Mesenchymal stem cell (in vitro differentiated cells and primary cell): ENCODE results near the gene JPH2.

Source experiments
- DNase-seq: peaks from one replicate; pipeline ENCODE4 v3.0.0-alpha.2; 2013
- H2AFZ ChIP-seq: one replicate; pipeline ENCODE4 v1.6.1; 2013; ENCODE audit warnings: low read depth, mild to moderate bottlenecking, control low read depth, inconsistent platforms, low read length, moderate library complexity
- H2AK5ac ChIP-seq: 2 replicates; pipeline ENCODE4 v1.6.1; 2013; ENCODE audit warnings: low read length, moderate library complexity, mild to moderate bottlenecking, inconsistent platforms; ENCODE audit not compliant: severe bottlenecking
- H2BK120ac ChIP-seq: one replicate; pipeline ENCODE4 v1.6.1; 2013; ENCODE audit warnings: low read depth, mild to moderate bottlenecking, inconsistent platforms, low read length, moderate library complexity
- H2BK12ac ChIP-seq, 2 experiments: one replicate each; pipeline ENCODE4 v1.6.1; 2013; ENCODE audit warnings: inconsistent platforms in 2 of 2, low read length in 2 of 2, mild to moderate bottlenecking in 2 of 2, moderate library complexity in 2 of 2, control low read depth in 1 of 2
- H2BK15ac ChIP-seq: one replicate; pipeline ENCODE4 v1.6.1; 2013; ENCODE audit warnings: mild to moderate bottlenecking, low read depth, inconsistent platforms; ENCODE audit not compliant: poor library complexity, severe bottlenecking
- H2BK5ac ChIP-seq: 2 replicates; pipeline ENCODE4 v1.6.1; 2013; ENCODE audit warnings: low read depth, mild to moderate bottlenecking, low read length, control low read depth, inconsistent platforms; ENCODE audit not compliant: poor library complexity, severe bottlenecking
- H3K14ac ChIP-seq, 2 experiments: one replicate each; pipeline ENCODE4 v1.6.1; 2013; ENCODE audit warnings: inconsistent platforms in 2 of 2, low read length in 2 of 2, control low read depth in 1 of 2, mild to moderate bottlenecking in 1 of 2, moderate library complexity in 1 of 2
- H3K18ac ChIP-seq, 2 experiments: one replicate each; pipeline ENCODE4 v1.6.1; 2013; ENCODE audit warnings: inconsistent platforms in 2 of 2, low read length in 2 of 2, control low read depth in 1 of 2, low read depth in 1 of 2, mild to moderate bottlenecking in 1 of 2
- H3K23ac ChIP-seq, 2 experiments: one replicate each; pipeline ENCODE4 v1.6.1; 2013; ENCODE audit warnings: inconsistent platforms in 2 of 2, low read length in 2 of 2, mild to moderate bottlenecking in 2 of 2, moderate library complexity in 2 of 2, control low read depth in 1 of 2
- H3K27ac ChIP-seq: 2 replicates; pipeline ENCODE4 v1.5.1; 2013; ENCODE audit warnings: mild to moderate bottlenecking, moderate library complexity, low read length, control low read depth, inconsistent platforms; ENCODE audit not compliant: poor library complexity, severe bottlenecking
- H3K27me3 ChIP-seq, 2 experiments: 2 replicates each; pipeline versions ENCODE4 v1.6.1 to v1.7.0; 2013; ENCODE audit warnings: low read length in 2 of 2, mild to moderate bottlenecking in 2 of 2, moderate library complexity in 2 of 2, control low read depth in 1 of 2, inconsistent platforms in 1 of 2; ENCODE audit not compliant: control insufficient read depth in 1 of 2, insufficient read depth in 1 of 2
- H3K36me3 ChIP-seq, 2 experiments: 2 replicates each; pipeline versions ENCODE4 v1.6.1 to v1.7.0; 2013; ENCODE audit warnings: low read length in 2 of 2, control low read depth in 1 of 2, inconsistent platforms in 1 of 2, low read depth in 1 of 2, mild to moderate bottlenecking in 1 of 2; ENCODE audit not compliant: insufficient read depth in 2 of 2, control insufficient read depth in 1 of 2
- H3K4ac ChIP-seq, 2 experiments: one replicate each; pipeline ENCODE4 v1.6.1; 2013; ENCODE audit warnings: inconsistent platforms in 2 of 2, low read length in 2 of 2, mild to moderate bottlenecking in 2 of 2, moderate library complexity in 2 of 2, control low read depth in 1 of 2, low read depth in 1 of 2
- H3K4me1 ChIP-seq: 2 replicates; pipeline ENCODE4 v1.6.1; 2013; ENCODE audit warnings: low read depth, low read length, control low read depth; ENCODE audit not compliant: control insufficient read depth, insufficient read depth
- H3K4me2 ChIP-seq: 2 replicates; pipeline ENCODE4 v1.6.1; 2013; ENCODE audit warnings: low read length, mild to moderate bottlenecking, inconsistent platforms; ENCODE audit not compliant: poor library complexity, severe bottlenecking
- H3K4me3 ChIP-seq, 2 experiments: 2 replicates each; pipeline versions ENCODE4 v1.5.1 to v1.7.0; 2013; ENCODE audit warnings: low read length in 2 of 2, mild to moderate bottlenecking in 2 of 2, control low read depth in 1 of 2, low read depth in 1 of 2; ENCODE audit not compliant: insufficient read depth in 1 of 2
- H3K79me1 ChIP-seq: replicated peaks from 2 replicates; pipeline ENCODE4 v1.6.1; 2013; ENCODE audit warnings: mild to moderate bottlenecking, control low read depth, low read length, inconsistent platforms; ENCODE audit not compliant: poor library complexity, severe bottlenecking
- H3K9ac ChIP-seq: 2 replicates; pipeline ENCODE4 v1.7.0; 2013; ENCODE audit warnings: mild to moderate bottlenecking, low read length, moderate library complexity
- H3K9me3 ChIP-seq: 2 replicates; pipeline ENCODE4 v1.7.0; 2013; ENCODE audit warnings: mild to moderate bottlenecking, low read length; ENCODE audit not compliant: control insufficient read depth
- H4K8ac ChIP-seq: one replicate; pipeline ENCODE4 v1.6.1; 2013; ENCODE audit warnings: inconsistent platforms, mild to moderate bottlenecking, low read length, moderate library complexity
- H4K91ac ChIP-seq: one replicate; pipeline ENCODE4 v1.6.1; 2013; ENCODE audit warnings: mild to moderate bottlenecking, low read length, inconsistent platforms
- WGBS: methylation state at CpG from one replicate; pipeline ENCODE4 v1.1.7; 2013; ENCODE audit warnings: mixed read lengths; 5-methylcytosine and 5-hydroxymethylcytosine counted together

JPH2 gene

GRCh38 chr20:44142413-44142812 is 44.6 kb downstream of the JPH2 start:
- Histone ChIP-seq H2BK15ac (no peak overlapping the region), H4K91ac (no peak overlapping the region), H3K9ac (no peak overlapping the region), H3K27ac (no peak overlapping the region), H3K23ac (no peak overlapping the region), H2BK120ac (no peak overlapping the region), H3K36me3 (no peaks in the 10 kb centered on the region), H3K9me3 (no peaks in the 10 kb centered on the region), H3K4me2 (no peak overlapping the region), H2BK12ac (no peak overlapping the region), H3K27me3 (peaks cover 0 to 64% of the 10 kb centered on the region in 2 experiments), H2BK5ac (no peak overlapping the region), H3K14ac (no peak overlapping the region), H3K18ac (no peak overlapping the region), H3K4ac (no peak overlapping the region), H3K79me1 (no peaks in the 10 kb centered on the region), H2AFZ (no peak overlapping the region), H4K8ac (no peak overlapping the region), H3K4me3 (no peak overlapping the region), H2AK5ac (no peak overlapping the region), H3K4me1 (peaks cover 12% of the 10 kb centered on the region)
- DNase-seq, result no peak
- 59% methylated on average over 8 of the region's 8 CpGs for whole genome bisulfite sequencing

DNA sequence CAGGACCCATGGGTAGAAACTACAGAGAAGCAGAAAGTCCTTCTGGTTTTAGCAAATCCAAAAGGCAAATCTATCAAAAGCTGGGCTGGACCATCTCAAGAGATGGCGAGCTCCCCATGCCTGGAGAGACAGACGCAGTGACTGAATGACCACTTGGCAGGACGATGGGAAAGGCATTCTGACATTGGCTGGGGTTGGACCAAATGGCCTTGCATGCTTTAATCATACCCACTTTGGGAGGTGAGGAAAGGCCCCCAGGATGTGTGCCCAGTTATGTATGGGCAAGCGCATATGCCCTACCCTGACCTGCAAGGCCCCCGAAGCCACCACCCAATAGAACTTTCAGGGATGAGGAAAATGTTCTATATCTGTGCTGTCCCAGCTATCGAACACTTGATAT is 45.1 kb downstream of the JPH2 start:
- Histone ChIP-seq H3K27me3 (peaks cover 0 to 69% of the 10 kb centered on the region in 2 experiments), H3K79me1 (no peaks in the 10 kb centered on the region), H3K23ac (no peak overlapping the region), H4K8ac (no peak overlapping the region), H3K14ac (no peak overlapping the region), H3K9ac (no peak overlapping the region), H2BK15ac (no peak overlapping the region), H3K36me3 (no peaks in the 10 kb centered on the region), H3K9me3 (no peaks in the 10 kb centered on the region), H3K18ac (no peak overlapping the region), H2AK5ac (no peak overlapping the region), H2BK120ac (no peak overlapping the region), H3K4ac (no peak overlapping the region), H2BK5ac (no peak overlapping the region), H3K4me1 (peaks cover 17% of the 10 kb centered on the region), H2BK12ac (no peak overlapping the region), H3K4me2 (no peak overlapping the region), H3K27ac (no peak overlapping the region), H2AFZ (no peak overlapping the region), H4K91ac (no peak overlapping the region), H3K4me3 (no peak overlapping the region)
- 95% methylated on average over 6 of the region's 6 CpGs for WGBS
- DNase-seq, result no peak

DNA sequence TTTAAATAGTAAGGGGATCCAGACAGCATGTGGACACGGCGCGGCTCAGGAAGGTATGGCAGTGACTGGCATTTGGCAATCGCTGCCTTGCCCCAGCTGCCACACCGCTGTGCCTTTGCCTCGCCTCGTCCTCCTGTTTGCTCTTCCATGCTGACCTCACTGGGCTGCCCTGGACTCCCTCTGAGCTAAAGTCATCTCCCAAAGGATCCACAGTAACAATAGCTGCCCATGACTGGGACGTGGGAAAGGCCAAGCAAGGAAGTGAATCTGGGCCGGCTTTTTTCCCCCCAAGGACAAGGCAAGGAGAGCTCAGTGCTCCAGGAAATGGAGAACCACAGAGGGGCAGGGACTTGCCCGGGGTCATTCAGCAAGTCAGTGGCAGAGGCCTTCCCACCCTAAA is 48.1 kb downstream of the JPH2 start:
- no peak for DNase-seq
- no peak overlapping the region for H3K18ac ChIP-seq
- no peak overlapping the region for H3K27ac ChIP-seq
- H3K4me1 ChIP-seq, result peaks cover 16% of the 10 kb centered on the region
- peak overlapping the region; percentile 35 for H4K8ac ChIP-seq
- no peaks in the 10 kb centered on the region for H3K36me3 ChIP-seq
- no peak overlapping the region for H3K23ac ChIP-seq
- H3K4ac ChIP-seq, result no peak overlapping the region
- H2BK12ac ChIP-seq, result no peak overlapping the region
- H3K14ac ChIP-seq, result no peak overlapping the region
- H2AK5ac ChIP-seq, result no peak overlapping the region
- H2BK5ac ChIP-seq, result no peak overlapping the region
- H4K91ac ChIP-seq, result no peak overlapping the region
- no peak overlapping the region for H2BK120ac ChIP-seq
- H2AFZ ChIP-seq, result no peak overlapping the region
- WGBS, result 84% methylated on average over 10 of the region's 10 CpGs
- H2BK15ac ChIP-seq, result no peak overlapping the region
- H3K4me3 ChIP-seq, result no peak overlapping the region
- no peak overlapping the region for H3K9ac ChIP-seq
- no peaks in the 10 kb centered on the region for H3K9me3 ChIP-seq
- peaks cover 0 to 67% of the 10 kb centered on the region in 2 experiments for H3K27me3 ChIP-seq
- H3K4me2 ChIP-seq, result no peak overlapping the region
- no peaks in the 10 kb centered on the region for H3K79me1 ChIP-seq

GRCh38 chr20:44137266-44137801 is 49.7 kb downstream of the JPH2 start:
- H3K4me2 ChIP-seq, result no peak overlapping the region
- no peaks in the 10 kb centered on the region for H3K36me3 ChIP-seq
- no peaks in the 10 kb centered on the region for H3K79me1 ChIP-seq
- peak overlapping the region; percentile 86 for H4K8ac ChIP-seq
- peaks cover 12% of the 10 kb centered on the region for H3K4me1 ChIP-seq
- no peak overlapping the region for H3K18ac ChIP-seq
- H3K4ac ChIP-seq, result peak overlapping the region; percentile 13 to 35
- peak overlapping the region; percentile 8 for H2BK120ac ChIP-seq
- no peak overlapping the region for H3K9ac ChIP-seq
- peak overlapping the region; percentile 46 for H2BK15ac ChIP-seq
- H2BK5ac ChIP-seq, result no peak overlapping the region
- peak; percentile 49 for DNase-seq
- no peaks in the 10 kb centered on the region for H3K9me3 ChIP-seq
- H3K27me3 ChIP-seq, result peaks cover 0 to 52% of the 10 kb centered on the region in 2 experiments
- H2AK5ac ChIP-seq, result peak overlapping the region; percentile 13
- 4% methylated on average over 14 of the region's 15 CpGs for WGBS
- H3K27ac ChIP-seq, result peak overlapping the region; percentile 11
- H4K91ac ChIP-seq, result peak overlapping the region; percentile 62
- no peak overlapping the region for H3K23ac ChIP-seq
- no peak overlapping the region for H3K4me3 ChIP-seq
- no peak overlapping the region for H2BK12ac ChIP-seq
- H3K14ac ChIP-seq, result no peak overlapping the region
- H2AFZ ChIP-seq, result peak overlapping the region; percentile 14
